Measurements from ENCODE around the gene KCTD7. TPM values are rescaled to one million over a fixed set of nuclear protein-coding genes. Genes with fewer than 3 reads are reported as not detected.

KCTD7 gene
- total and polyA plus RNA-seq, 2 of the 13 experiments (the other 11 are each of a cell fraction or from before 2014, with no cell fraction given): 7.3 to 13.5 TPM

DNA sequence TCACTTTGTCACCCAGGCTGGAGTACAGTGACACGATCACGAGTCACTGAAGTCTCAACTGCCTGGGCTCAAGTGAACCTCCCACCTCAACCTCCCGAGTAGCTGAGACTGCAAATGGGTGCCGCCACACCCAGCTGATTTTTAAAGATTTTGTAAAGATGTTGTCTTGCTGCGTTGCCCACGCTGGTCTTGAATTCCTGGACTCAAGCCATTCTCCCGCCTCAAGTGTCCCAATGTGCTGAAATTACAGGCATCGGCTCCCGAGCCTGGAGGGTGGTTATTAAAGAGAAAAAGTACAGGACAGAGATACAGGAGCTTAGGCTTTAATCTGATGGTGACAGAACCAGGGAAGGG, 55.1 kb downstream of the KCTD7 start:
- no peak for FAIRE-seq
- intact Hi-C loops (cut with micrococcal nuclease; ENCODE audit: unreplicated experiment): no loop called here
- H3K4me3 ChIP-seq (replicated peaks in 1 of 3; ENCODE audit: insufficient read depth in 1 of 3, low read depth in 2 of 3, low read length in 3 of 3): no peak overlapping the region
- TF ChIP-seq, protein P1, sequence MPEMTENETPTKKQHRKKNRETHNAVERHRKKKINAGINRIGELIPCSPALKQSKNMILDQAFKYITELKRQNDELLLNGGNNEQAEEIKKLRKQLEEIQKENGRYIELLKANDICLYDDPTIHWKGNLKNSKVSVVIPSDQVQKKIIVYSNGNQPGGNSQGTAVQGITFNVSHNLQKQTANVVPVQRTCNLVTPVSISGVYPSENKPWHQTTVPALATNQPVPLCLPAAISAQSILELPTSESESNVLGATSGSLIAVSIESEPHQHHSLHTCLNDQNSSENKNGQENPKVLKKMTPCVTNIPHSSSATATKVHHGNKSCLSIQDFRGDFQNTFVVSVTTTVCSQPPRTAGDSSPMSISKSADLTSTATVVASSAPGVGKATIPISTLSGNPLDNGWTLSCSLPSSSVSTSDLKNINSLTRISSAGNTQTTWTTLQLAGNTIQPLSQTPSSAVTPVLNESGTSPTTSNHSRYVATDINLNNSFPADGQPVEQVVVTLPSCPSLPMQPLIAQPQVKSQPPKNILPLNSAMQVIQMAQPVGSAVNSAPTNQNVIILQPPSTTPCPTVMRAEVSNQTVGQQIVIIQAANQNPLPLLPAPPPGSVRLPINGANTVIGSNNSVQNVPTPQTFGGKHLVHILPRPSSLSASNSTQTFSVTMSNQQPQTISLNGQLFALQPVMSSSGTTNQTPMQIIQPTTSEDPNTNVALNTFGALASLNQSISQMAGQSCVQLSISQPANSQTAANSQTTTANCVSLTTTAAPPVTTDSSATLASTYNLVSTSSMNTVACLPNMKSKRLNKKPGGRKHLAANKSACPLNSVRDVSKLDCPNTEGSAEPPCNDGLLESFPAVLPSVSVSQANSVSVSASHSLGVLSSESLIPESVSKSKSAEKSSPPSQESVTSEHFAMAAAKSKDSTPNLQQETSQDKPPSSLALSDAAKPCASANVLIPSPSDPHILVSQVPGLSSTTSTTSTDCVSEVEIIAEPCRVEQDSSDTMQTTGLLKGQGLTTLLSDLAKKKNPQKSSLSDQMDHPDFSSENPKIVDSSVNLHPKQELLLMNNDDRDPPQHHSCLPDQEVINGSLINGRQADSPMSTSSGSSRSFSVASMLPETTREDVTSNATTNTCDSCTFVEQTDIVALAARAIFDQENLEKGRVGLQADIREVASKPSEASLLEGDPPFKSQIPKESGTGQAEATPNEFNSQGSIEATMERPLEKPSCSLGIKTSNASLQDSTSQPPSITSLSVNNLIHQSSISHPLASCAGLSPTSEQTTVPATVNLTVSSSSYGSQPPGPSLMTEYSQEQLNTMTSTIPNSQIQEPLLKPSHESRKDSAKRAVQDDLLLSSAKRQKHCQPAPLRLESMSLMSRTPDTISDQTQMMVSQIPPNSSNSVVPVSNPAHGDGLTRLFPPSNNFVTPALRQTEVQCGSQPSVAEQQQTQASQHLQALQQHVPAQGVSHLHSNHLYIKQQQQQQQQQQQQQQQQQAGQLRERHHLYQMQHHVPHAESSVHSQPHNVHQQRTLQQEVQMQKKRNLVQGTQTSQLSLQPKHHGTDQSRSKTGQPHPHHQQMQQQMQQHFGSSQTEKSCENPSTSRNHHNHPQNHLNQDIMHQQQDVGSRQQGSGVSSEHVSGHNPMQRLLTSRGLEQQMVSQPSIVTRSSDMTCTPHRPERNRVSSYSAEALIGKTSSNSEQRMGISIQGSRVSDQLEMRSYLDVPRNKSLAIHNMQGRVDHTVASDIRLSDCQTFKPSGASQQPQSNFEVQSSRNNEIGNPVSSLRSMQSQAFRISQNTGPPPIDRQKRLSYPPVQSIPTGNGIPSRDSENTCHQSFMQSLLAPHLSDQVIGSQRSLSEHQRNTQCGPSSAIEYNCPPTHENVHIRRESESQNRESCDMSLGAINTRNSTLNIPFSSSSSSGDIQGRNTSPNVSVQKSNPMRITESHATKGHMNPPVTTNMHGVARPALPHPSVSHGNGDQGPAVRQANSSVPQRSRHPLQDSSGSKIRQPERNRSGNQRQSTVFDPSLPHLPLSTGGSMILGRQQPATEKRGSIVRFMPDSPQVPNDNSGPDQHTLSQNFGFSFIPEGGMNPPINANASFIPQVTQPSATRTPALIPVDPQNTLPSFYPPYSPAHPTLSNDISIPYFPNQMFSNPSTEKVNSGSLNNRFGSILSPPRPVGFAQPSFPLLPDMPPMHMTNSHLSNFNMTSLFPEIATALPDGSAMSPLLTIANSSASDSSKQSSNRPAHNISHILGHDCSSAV (CRISPR knock-in tag; IDR thresholded peaks at IDR 0.05; ENCODE audit: borderline replicate concordance): no peak
- TF ChIP-seq ZBTB7A (CRISPR knock-in tag; IDR thresholded peaks at IDR 0.05) (no peak), AKNA (CRISPR knock-in tag; IDR thresholded peaks at IDR 0.05; ENCODE audit: borderline replicate concordance) (no peak), SAFB2 (CRISPR knock-in tag; IDR thresholded peaks at IDR 0.05; ENCODE audit: borderline replicate concordance, low read depth) (no peak), ZNF552 (CRISPR knock-in tag; IDR thresholded peaks at IDR 0.05; ENCODE audit: borderline replicate concordance) (no peak), SNAPC2 (CRISPR knock-in tag; IDR thresholded peaks at IDR 0.05) (no peak), ZNF34 (CRISPR knock-in tag; IDR thresholded peaks at IDR 0.05; ENCODE audit: borderline replicate concordance) (no peak)

More for the DNA sequence above, 55.1 kb downstream of the KCTD7 start:
- Histone ChIP-seq H3K36me3 (replicated peaks in 1 of 2; ENCODE audit: control insufficient read depth in 1 of 2, insufficient read depth in 2 of 2, low read length in 2 of 2) (0 out of 5 replicates have a peak, but pooled peaks cover 0 to 2% of the 10 kb centered on the region in 2 experiments), H3K4me2 (ENCODE audit: low read depth, low read length) (peak overlapping the region; percentile 83; the same call in 1 of the 2 replicates), H3K79me2 (ENCODE audit: insufficient read depth, low read length) (peaks cover 60% of the 10 kb centered on the region), H3K27me3 (ENCODE audit: control insufficient read depth in 1 of 2, insufficient read depth in 2 of 2, low read length in 2 of 2) (no peaks in the 10 kb centered on the region), H3K4me1 (ENCODE audit: insufficient read depth, low read length) (peaks cover 44% of the 10 kb centered on the region), H3K9ac (ENCODE audit: insufficient read depth, low read depth, low read length) (no peak overlapping the region), H2AFZ (ENCODE audit: low read length) (no peak overlapping the region), H3K9me3 (ENCODE audit: low read length) (no peaks in the 10 kb centered on the region), H4K20me1 (ENCODE audit: insufficient read depth, low read length) (peaks cover 4% of the 10 kb centered on the region; the same call in 1 of the 2 replicates), H3K27ac (ENCODE audit: extremely low read length, insufficient read depth, low read length) (no peak overlapping the region)
- POLR2A ChIA-PET: interaction anchor here (0.8 to 1.5 kb wide), 3 partner anchors 30 to 161 kb away, joined by 3 read pairs; partner anchors contain the start of gene RABGEF1
- DNase-seq (ENCODE audit: low spot score): no peak
- 87% methylated on average over 9 of the region's 9 CpGs for WGBS (ENCODE audit: low lambda C conversion rate)
- in situ Hi-C loops (cut with HindIII; ENCODE audit: extremely low pct_ligation_motif_present, low pct_unique_long_range_greater_than_20kb): no loop called here
- no TSS peak for BruUV-seq (replicated peaks)
- CTCF ChIA-PET (ENCODE audit: low intra/inter-chr PET ratio, low total read pairs): no interaction called here
- no peak for ATAC-seq

All from HepG2 (cell line).